DMS 273 (cell line): ENCODE data around the gene ZNF184.

Source experiments
- DNase-seq: peaks from one replicate; lab custom pipeline; 2025; ENCODE audit not compliant: unreplicated experiment; lab: John Stamatoyannopoulos, UW

ZNF184 gene

GRCh38 chr6:27472617-27473400 is at the start of gene ZNF184:
Gene ZNF184, minus strand, starts transcription at chr6:27473105. Its CDS starts 811 bp downstream, at chr6:27472294.
- DNase-seq, result peak; percentile 99

GRCh38 chr6:27518881-27519795 is 46.2 kb upstream of the ZNF184 start:
- DNase-seq, result peak; percentile 94

- DNase-seq, result peak; percentile 74
These were observed 45.3 kb upstream of the ZNF184 start for GRCh38 chr6:27517928-27518787.

- no peak for DNase-seq
These were observed 44.3 kb upstream of the ZNF184 start for GRCh38 chr6:27517238-27517637.

GRCh38 chr6:27514906-27515495 is 42.1 kb upstream of the ZNF184 start:
- DNase-seq, result no peak

GRCh38 chr6:27512525-27512924 is 39.6 kb upstream of the ZNF184 start:
- no peak for DNase-seq

- no peak for DNase-seq
These were observed 34.4 kb upstream of the ZNF184 start for GRCh38 chr6:27507041-27507956.

GRCh38 chr6:27505209-27506027 is 32.5 kb upstream of the ZNF184 start:
- DNase-seq, result peak; percentile 95

- DNase-seq, result peak; percentile 90
These were observed 30.6 kb upstream of the ZNF184 start for GRCh38 chr6:27503436-27504030.

GRCh38 chr6:27502508-27503435 is 29.9 kb upstream of the ZNF184 start:
- peak; percentile 94 for DNase-seq

GRCh38 chr6:27501187-27501586 is 28.3 kb upstream of the ZNF184 start:
- no peak for DNase-seq

- no peak for DNase-seq
These were observed 27.3 kb upstream of the ZNF184 start for GRCh38 chr6:27500177-27500576.

- DNase-seq, result peak; percentile 95
These were observed 22.7 kb upstream of the ZNF184 start for GRCh38 chr6:27495386-27496135.

GRCh38 chr6:27494987-27495385 is 22.1 kb upstream of the ZNF184 start:
- DNase-seq, result no peak

- no peak for DNase-seq
These were observed 21.2 kb upstream of the ZNF184 start for GRCh38 chr6:27494103-27494502.

GRCh38 chr6:27492631-27493190 is 19.8 kb upstream of the ZNF184 start:
- DNase-seq, result no peak
